ENCODE results near the gene LAMTOR3.

DNA sequence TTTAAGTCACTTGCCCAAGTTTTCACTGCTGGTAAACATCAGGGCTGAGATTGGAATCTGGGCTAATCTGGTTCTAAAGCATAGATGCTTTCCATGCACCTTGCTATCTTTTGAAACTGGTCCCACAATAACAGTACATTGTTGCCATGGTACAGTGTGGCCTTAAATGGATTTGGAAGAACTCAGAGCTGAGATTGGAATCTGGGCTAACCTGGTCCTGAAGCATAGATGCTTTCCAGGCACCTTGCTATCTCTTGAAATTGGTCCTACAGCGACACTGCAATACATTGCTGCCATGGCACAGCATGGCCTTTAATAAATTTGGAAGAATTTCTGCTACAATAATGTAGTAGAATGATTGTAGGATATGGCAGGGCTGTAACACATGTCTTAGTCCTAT, 49.0 kb downstream of the LAMTOR3 start:
- TF ChIP-seq EZH2 (IDR thresholded peaks at IDR 0.05) (no peak), POLR2AphosphoS5 (IDR thresholded peaks at IDR 0.05; ENCODE audit: borderline replicate concordance, low read depth, low read length) (no peak)

Measured in SK-N-MC (cell line).